ENCODE measurements around the gene ATP6V1E1. TPM values are rescaled to one million over a fixed set of nuclear protein-coding genes. Genes with fewer than 3 reads are reported as not detected.
A peak's percentile ranks its signal among the peaks of the same experiment; 100 is the strongest.

ATP6V1E1 gene
- total RNA-seq, 1 experiment from 2014 or later, result 89.2 TPM

GRCh38 chr22:17581631-17582030 is 46.9 kb downstream of the ATP6V1E1 start:
- Histone ChIP-seq H2BK120ac (ENCODE audit: low read depth, low read length, poor library complexity, severe bottlenecking) (no peak overlapping the region), H3K23me2 (ENCODE audit: insufficient read length, low read depth, low read length, poor library complexity, severe bottlenecking) (no peaks in the 10 kb centered on the region), H3K23ac (ENCODE audit: insufficient read length, low read depth, low read length) (no peak overlapping the region), H3K79me1 (ENCODE audit: insufficient read depth, low read depth, low read length, poor library complexity, severe bottlenecking) (no peaks in the 10 kb centered on the region), H4K20me1 (ENCODE audit: control insufficient read depth, insufficient read depth, insufficient read length) (no peaks in the 10 kb centered on the region), H2BK20ac (ENCODE audit: low read depth, low read length, poor library complexity, severe bottlenecking) (no peak overlapping the region), H3K9ac (ENCODE audit: extremely low read depth, insufficient read length, low read length) (no peak overlapping the region), H3K9me3 (ENCODE audit: control insufficient read depth, low read depth, low read length) (no peaks in the 10 kb centered on the region), H3K27ac (ENCODE audit: insufficient read length, low read depth, low read length) (no peak overlapping the region), H3K14ac (ENCODE audit: insufficient read depth, low read length) (no peak overlapping the region; the same call in 1 of the 2 replicates), H2AFZ (ENCODE audit: low read length) (no peak overlapping the region), H4K8ac (replicated peaks; ENCODE audit: insufficient read length, low read depth, low read length) (no peak overlapping the region), H3K18ac (ENCODE audit: insufficient read length, low read depth, low read length) (no peak overlapping the region), H3T11ph (ENCODE audit: low read length) (no peak overlapping the region), H2BK12ac (ENCODE audit: insufficient read length, low read depth, low read length) (no peak overlapping the region), H2BK15ac (ENCODE audit: low read depth, low read length) (no peak overlapping the region), H3K4me1 (ENCODE audit: insufficient read depth, low read length) (no peaks in the 10 kb centered on the region), H3K56ac (ENCODE audit: insufficient read length, low read depth, low read length) (no peak overlapping the region), H2BK5ac (ENCODE audit: insufficient read length, low read length) (no peak overlapping the region), H4K91ac (ENCODE audit: insufficient read length, low read depth, low read length) (peak overlapping the region; percentile 61), H4K5ac (ENCODE audit: insufficient read length, low read depth, low read length) (no peak overlapping the region), H3K79me2 (ENCODE audit: insufficient read depth, low read length) (no peaks in the 10 kb centered on the region), H3K4me2 (ENCODE audit: insufficient read depth, insufficient read length, low read length) (no peak overlapping the region), H2AK5ac (ENCODE audit: insufficient read length, low read length) (no peak overlapping the region), H3K27me3 (ENCODE audit: insufficient read depth, low read length) (no peaks in the 10 kb centered on the region), H3K4ac (ENCODE audit: low read depth, low read length) (no peak overlapping the region)
- no peaks in the 10 kb centered on the region; the same call in 1 of the 2 replicates for H3K27me3 Mint-ChIP-seq (ENCODE audit: low read depth)
- no peak overlapping the region; a peak in 1 of 7 replicates for H3K27ac Mint-ChIP-seq
- DNase-seq, result peak; percentile 38
- peaks cover 6 to 10% of the 10 kb centered on the region in 2 experiments for H3K4me1 Mint-ChIP-seq
- H3K36me3 Mint-ChIP-seq (ENCODE audit: insufficient read depth in 1 of 3, low read depth in 3 of 3), result peaks cover 0 to 2% (median 0%) of the 10 kb centered on the region in 3 experiments; a peak in 1 of 7 replicates
- no peak for TF ChIP-seq CTCF (conservative IDR thresholded peaks at IDR 0.05)
- WGBS (ENCODE audit: extremely low coverage, insufficient read length, low lambda C conversion rate), result no CpG with 5 or more reads among the region's 17 CpGs
- H3K4me3 Mint-ChIP-seq, result no peak overlapping the region
- H3K9me3 Mint-ChIP-seq, result no peaks in the 10 kb centered on the region
